Glutamatergic neuron (in vitro differentiated cells): ENCODE measurements around the gene SEMA4F. TPM values are rescaled to one million over a fixed set of nuclear protein-coding genes. Genes with fewer than 3 reads are reported as not detected.

Experiments
- DNase-seq: peaks from one replicate; pipeline ENCODE4 v3.0.0; 2022
- H3K27ac Mint-ChIP-seq: one replicate; pipeline ENCODE4 v1.8.0; 2020; ENCODE audit warnings: mild to moderate bottlenecking, mixed read lengths, inconsistent platforms; ENCODE audit not compliant: unreplicated experiment
- H3K27me3 Mint-ChIP-seq: one replicate; pipeline ENCODE4 v1.8.0; 2020; ENCODE audit warnings: mild to moderate bottlenecking, moderate library complexity, mixed read lengths, inconsistent platforms; ENCODE audit not compliant: unreplicated experiment
- H3K36me3 Mint-ChIP-seq: one replicate; pipeline ENCODE4 v1.8.0; 2020; ENCODE audit warnings: mild to moderate bottlenecking, mixed read lengths, inconsistent platforms; ENCODE audit not compliant: unreplicated experiment
- H3K4me1 Mint-ChIP-seq: one replicate; pipeline ENCODE4 v1.8.0; 2020; ENCODE audit warnings: mild to moderate bottlenecking, low read depth, mixed read lengths, inconsistent platforms; ENCODE audit not compliant: unreplicated experiment
- H3K4me3 Mint-ChIP-seq: one replicate; pipeline ENCODE4 v1.8.0; 2020; ENCODE audit warnings: mild to moderate bottlenecking, mixed read lengths, inconsistent platforms; ENCODE audit not compliant: unreplicated experiment
- H3K9me3 Mint-ChIP-seq: one replicate; pipeline ENCODE4 v1.8.0; 2020; ENCODE audit warnings: mild to moderate bottlenecking, moderate library complexity, mixed read lengths, inconsistent platforms; ENCODE audit not compliant: unreplicated experiment
- total RNA-seq: library from RNA; stranded (reverse); fragmentation: NEBNext Ultra II Directional; extraction: Animal tissue kit (Norgen Biotek cat#: 25700); gene quantifications from one replicate; pipeline ENCODE4 v1.2.1, GENCODE V29; 2021; ENCODE audit not compliant: unreplicated experiment
- TF ChIP-seq, protein P1 (sequence below): fragments of 200-600 bp; sonication (generic); IDR thresholded peaks from one replicate; pipeline ENCODE4 v1.5.0; 2021; ENCODE audit not compliant: partially characterized antibody, unreplicated experiment

Gene SEMA4F
- total RNA-seq, 1 donor from 2014 or later = 28.5 TPM

DNA sequence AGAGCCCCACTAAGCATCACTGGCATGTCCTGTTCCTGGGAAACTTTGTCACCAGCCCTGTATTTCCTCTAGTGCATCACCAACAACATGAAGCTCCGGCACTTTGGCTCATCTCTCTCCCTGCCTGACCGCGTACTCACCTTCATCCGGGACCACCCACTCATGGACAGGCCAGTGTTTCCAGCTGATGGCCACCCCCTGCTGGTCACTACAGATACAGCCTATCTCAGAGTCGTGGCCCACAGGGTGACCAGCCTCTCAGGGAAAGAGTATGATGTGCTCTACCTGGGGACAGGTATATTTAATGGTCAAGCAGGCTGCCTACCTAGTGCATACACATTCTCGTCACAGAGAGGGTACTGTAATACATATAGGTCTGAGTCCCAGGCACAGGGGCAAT, 21.0 kb downstream of the SEMA4F start:
- Mint-ChIP-seq H3K27me3 (peaks cover 6% of the 10 kb centered on the region), H3K9me3 (peaks cover 5% of the 10 kb centered on the region), H3K36me3 (peaks cover 28% of the 10 kb centered on the region), H3K4me3 (no peak overlapping the region), H3K4me1 (peaks cover 4% of the 10 kb centered on the region), H3K27ac (no peak overlapping the region)
- no peak for DNase-seq
- TF ChIP-seq, protein P1, sequence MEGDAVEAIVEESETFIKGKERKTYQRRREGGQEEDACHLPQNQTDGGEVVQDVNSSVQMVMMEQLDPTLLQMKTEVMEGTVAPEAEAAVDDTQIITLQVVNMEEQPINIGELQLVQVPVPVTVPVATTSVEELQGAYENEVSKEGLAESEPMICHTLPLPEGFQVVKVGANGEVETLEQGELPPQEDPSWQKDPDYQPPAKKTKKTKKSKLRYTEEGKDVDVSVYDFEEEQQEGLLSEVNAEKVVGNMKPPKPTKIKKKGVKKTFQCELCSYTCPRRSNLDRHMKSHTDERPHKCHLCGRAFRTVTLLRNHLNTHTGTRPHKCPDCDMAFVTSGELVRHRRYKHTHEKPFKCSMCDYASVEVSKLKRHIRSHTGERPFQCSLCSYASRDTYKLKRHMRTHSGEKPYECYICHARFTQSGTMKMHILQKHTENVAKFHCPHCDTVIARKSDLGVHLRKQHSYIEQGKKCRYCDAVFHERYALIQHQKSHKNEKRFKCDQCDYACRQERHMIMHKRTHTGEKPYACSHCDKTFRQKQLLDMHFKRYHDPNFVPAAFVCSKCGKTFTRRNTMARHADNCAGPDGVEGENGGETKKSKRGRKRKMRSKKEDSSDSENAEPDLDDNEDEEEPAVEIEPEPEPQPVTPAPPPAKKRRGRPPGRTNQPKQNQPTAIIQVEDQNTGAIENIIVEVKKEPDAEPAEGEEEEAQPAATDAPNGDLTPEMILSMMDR = no peak

DNA sequence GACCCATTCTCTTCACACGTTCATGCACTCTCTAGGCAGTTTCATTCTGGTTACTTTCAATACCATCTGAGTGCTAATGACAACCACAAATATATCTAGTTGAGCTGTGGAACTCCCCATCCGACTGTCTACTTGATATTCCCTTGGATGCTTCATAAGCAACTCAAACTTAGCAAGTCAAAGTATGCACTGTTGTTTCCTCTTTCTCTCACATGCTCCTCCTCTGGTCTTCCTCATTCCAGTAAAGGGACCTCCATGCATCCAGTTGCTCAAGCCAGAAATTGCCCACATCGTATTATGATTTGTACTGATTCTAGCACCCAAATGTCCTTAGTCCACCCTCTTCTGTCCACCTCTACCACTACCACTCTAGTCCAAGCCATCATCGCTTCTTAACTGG, 22.3 kb downstream of the SEMA4F start:
- Mint-ChIP-seq H3K4me3 (no peak overlapping the region), H3K36me3 (peaks cover 28% of the 10 kb centered on the region)

DNA sequence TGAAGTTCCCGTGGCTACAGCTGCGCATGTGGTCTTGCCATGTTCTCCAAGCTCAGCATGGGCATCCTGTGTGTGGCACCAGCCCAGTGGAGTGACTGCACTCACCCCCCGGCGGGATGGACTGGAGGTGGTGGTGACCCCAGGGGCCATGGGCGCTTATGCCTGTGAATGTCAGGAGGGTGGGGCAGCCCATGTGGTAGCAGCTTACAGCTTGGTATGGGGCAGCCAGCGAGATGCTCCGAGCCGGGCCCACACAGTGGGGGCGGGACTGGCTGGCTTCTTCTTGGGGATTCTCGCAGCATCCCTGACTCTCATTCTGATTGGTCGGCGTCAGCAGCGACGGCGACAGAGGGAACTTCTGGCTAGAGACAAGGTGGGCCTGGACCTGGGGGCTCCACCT, 25.6 kb downstream of the SEMA4F start:
- Mint-ChIP-seq H3K27me3 (peaks cover 4% of the 10 kb centered on the region), H3K9me3 (peaks cover 5% of the 10 kb centered on the region), H3K4me3 (no peak overlapping the region), H3K4me1 (no peaks in the 10 kb centered on the region), H3K36me3 (peaks cover 22% of the 10 kb centered on the region), H3K27ac (no peak overlapping the region)
- TF ChIP-seq, protein P1 = no peak
- DNase-seq = no peak

More for the DNA sequence above, 22.3 kb downstream of the SEMA4F start:
- no peak for DNase-seq
- H3K27ac Mint-ChIP-seq = no peak overlapping the region
- TF ChIP-seq, protein P1 = no peak
- H3K4me1 Mint-ChIP-seq = peaks cover 4% of the 10 kb centered on the region
- H3K9me3 Mint-ChIP-seq = peaks cover 5% of the 10 kb centered on the region
- H3K27me3 Mint-ChIP-seq = peaks cover 6% of the 10 kb centered on the region

DNA sequence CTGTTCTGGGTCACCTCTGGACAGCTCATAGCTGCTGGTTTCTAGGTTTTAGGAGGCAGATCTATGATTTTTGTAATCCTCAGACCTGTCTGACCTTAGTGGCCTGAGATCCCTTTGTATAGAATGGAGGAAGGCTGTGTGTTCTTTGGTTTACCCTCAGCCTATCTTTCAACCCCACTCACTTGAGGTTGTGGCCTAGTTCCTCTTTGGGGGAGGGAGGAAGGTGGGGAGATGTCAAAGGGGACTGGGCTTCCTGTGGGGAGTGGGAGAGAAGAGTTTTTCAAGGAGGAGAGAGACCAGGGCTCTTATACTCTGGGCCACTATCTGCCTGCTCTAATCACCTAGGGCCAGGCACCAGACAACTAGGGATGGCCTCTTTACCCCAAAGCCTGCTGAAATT, 28.5 kb downstream of the SEMA4F start:
- peaks cover 5% of the 10 kb centered on the region for H3K27me3 Mint-ChIP-seq
- H3K4me1 Mint-ChIP-seq = no peaks in the 10 kb centered on the region
- no peak overlapping the region for H3K4me3 Mint-ChIP-seq
- peaks cover 2% of the 10 kb centered on the region for H3K9me3 Mint-ChIP-seq
- no peak for DNase-seq
- TF ChIP-seq, protein P1 = no peak
- peaks cover 27% of the 10 kb centered on the region for H3K36me3 Mint-ChIP-seq
- H3K27ac Mint-ChIP-seq = no peak overlapping the region

DNA sequence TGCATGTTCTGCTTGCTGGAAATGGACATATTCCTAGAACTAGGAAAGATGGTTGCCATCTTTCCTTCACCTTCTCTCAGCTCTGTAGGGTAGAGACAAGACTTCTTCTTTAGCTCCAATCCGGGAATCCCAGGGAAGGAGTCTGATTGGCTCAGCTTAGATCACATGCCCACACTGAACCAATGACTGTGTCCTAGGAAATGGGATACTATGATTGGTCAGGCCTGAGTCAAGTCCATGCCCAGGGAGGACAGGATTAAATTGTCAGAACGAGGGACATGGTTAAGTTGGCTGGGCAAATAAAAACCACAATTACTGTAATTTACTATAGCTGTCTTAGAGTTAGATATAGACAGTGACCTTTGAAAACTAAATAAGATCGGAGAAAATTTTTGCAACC, 31.4 kb downstream of the SEMA4F start:
- Mint-ChIP-seq H3K9me3 (no peaks in the 10 kb centered on the region), H3K36me3 (peaks cover 22% of the 10 kb centered on the region), H3K27me3 (peaks cover 3% of the 10 kb centered on the region), H3K4me3 (no peak overlapping the region), H3K27ac (no peak overlapping the region), H3K4me1 (no peaks in the 10 kb centered on the region)
- TF ChIP-seq, protein P1 = no peak
- DNase-seq = no peak
